ENCODE measurements around the gene TPD52L2. TPM values are rescaled to one million over a fixed set of nuclear protein-coding genes. Genes with fewer than 3 reads are reported as not detected.

Gene TPD52L2
- total RNA-seq, 1 experiment from 2014 or later = 192 TPM

DNA sequence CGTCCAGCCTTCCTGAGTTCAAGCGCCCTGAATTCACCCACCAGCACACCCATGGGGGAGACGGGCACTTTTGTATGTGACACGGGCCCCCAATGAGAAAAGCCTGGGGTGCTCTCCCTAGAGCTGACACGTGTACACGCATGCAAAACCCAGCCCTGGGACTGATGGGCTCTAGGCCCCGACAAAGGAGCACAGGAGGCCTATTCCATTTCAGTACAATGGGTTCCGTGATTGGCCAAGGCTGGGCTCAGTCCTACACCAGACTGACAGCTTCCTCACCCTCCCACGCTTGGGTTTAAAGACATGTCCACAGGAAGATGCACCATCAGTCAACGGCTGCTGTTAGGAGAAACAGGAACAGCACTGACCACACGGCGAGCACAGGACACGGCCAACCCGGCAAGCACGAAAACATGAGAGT is 42.8 kb upstream of the TPD52L2 start:
- H3K27ac Mint-ChIP-seq (ENCODE audit: unreplicated experiment) = no peak overlapping the region
- intact Hi-C loops (cut with micrococcal nuclease; ENCODE audit: unreplicated experiment) = no loop called here
- H3K4me1 Mint-ChIP-seq (ENCODE audit: low read depth, unreplicated experiment) = no peaks in the 10 kb centered on the region
- CTCF ChIA-PET = no interaction called here
- no peaks in the 10 kb centered on the region for H3K36me3 Mint-ChIP-seq (ENCODE audit: insufficient read depth, unreplicated experiment)
- DNase-seq = no peak
- peaks cover 76% of the 10 kb centered on the region for H3K27me3 Mint-ChIP-seq (ENCODE audit: unreplicated experiment)
- H3K4me3 Mint-ChIP-seq (ENCODE audit: low read depth, unreplicated experiment) = no peak overlapping the region
- BruUV-seq (replicated peaks) = no TSS peak
- TF ChIP-seq CTCF (IDR thresholded peaks at IDR 0.05; ENCODE audit: unreplicated experiment) = no peak
- no peaks in the 10 kb centered on the region for H3K9me3 Mint-ChIP-seq (ENCODE audit: low read depth, unreplicated experiment)

- no peaks in the 10 kb centered on the region for H3K36me3 Mint-ChIP-seq (ENCODE audit: insufficient read depth, unreplicated experiment)
- no peak for DNase-seq
- H3K4me3 Mint-ChIP-seq (ENCODE audit: low read depth, unreplicated experiment) = no peak overlapping the region
- CTCF ChIA-PET = no interaction called here
- H3K27me3 Mint-ChIP-seq (ENCODE audit: unreplicated experiment) = peaks cover 87% of the 10 kb centered on the region
- no peaks in the 10 kb centered on the region for H3K4me1 Mint-ChIP-seq (ENCODE audit: low read depth, unreplicated experiment)
- intact Hi-C loops (cut with micrococcal nuclease; ENCODE audit: unreplicated experiment) = no loop called here
- no peaks in the 10 kb centered on the region for H3K9me3 Mint-ChIP-seq (ENCODE audit: low read depth, unreplicated experiment)
- no TSS peak for BruUV-seq (replicated peaks)
- no peak for TF ChIP-seq CTCF (IDR thresholded peaks at IDR 0.05; ENCODE audit: unreplicated experiment)
- H3K27ac Mint-ChIP-seq (ENCODE audit: unreplicated experiment) = no peak overlapping the region
Observed at GRCh38 chr20:63823691-63824311, 41.3 kb upstream of the TPD52L2 start.

GRCh38 chr20:63825331-63826118 is 39.5 kb upstream of the TPD52L2 start:
- Mint-ChIP-seq H3K9me3 (ENCODE audit: low read depth, unreplicated experiment) (no peaks in the 10 kb centered on the region), H3K4me3 (ENCODE audit: low read depth, unreplicated experiment) (no peak overlapping the region), H3K27me3 (ENCODE audit: unreplicated experiment) (peaks cover 89% of the 10 kb centered on the region), H3K4me1 (ENCODE audit: low read depth, unreplicated experiment) (peaks cover 10% of the 10 kb centered on the region), H3K27ac (ENCODE audit: unreplicated experiment) (no peak overlapping the region), H3K36me3 (ENCODE audit: insufficient read depth, unreplicated experiment) (peaks cover 7% of the 10 kb centered on the region)
- TF ChIP-seq CTCF (IDR thresholded peaks at IDR 0.05; ENCODE audit: unreplicated experiment) = no peak
- CTCF ChIA-PET = no interaction called here
- intact Hi-C loops (cut with micrococcal nuclease; ENCODE audit: unreplicated experiment) = no loop called here
- BruUV-seq (replicated peaks) = no TSS peak
- no peak for DNase-seq

DNA sequence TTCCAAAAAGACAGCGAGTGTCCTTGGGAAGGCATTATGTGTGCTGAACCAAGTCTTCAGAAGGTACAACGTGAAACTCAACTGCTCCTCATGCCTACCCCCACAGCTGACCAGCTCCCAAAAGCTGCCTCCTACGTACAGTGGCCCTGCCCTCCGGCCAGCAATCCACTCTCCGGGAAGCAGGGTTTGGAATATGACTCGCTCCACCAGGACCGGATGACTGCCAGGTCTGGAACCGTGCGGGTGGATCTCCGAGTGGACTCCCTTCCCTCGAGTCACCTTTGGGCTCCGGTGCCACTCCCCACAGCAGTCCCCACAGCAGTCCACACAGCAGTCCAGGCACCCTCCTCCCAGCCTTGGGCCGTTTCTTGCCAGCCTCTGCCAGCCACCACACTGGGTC is 38.3 kb upstream of the TPD52L2 start:
- Mint-ChIP-seq H3K27me3 (ENCODE audit: unreplicated experiment) (peaks cover 86% of the 10 kb centered on the region), H3K36me3 (ENCODE audit: insufficient read depth, unreplicated experiment) (peaks cover 7% of the 10 kb centered on the region), H3K27ac (ENCODE audit: unreplicated experiment) (no peak overlapping the region), H3K4me1 (ENCODE audit: low read depth, unreplicated experiment) (peaks cover 10% of the 10 kb centered on the region), H3K4me3 (ENCODE audit: low read depth, unreplicated experiment) (no peak overlapping the region), H3K9me3 (ENCODE audit: low read depth, unreplicated experiment) (no peaks in the 10 kb centered on the region)
- no TSS peak for BruUV-seq (replicated peaks)
- intact Hi-C loops (cut with micrococcal nuclease; ENCODE audit: unreplicated experiment) = no loop called here
- no peak for TF ChIP-seq CTCF (IDR thresholded peaks at IDR 0.05; ENCODE audit: unreplicated experiment)
- no peak for DNase-seq
- CTCF ChIA-PET = no interaction called here

Data from Calu3 (cell line).